ENCODE data around the gene SLC35F3. TPM values are rescaled to one million over a fixed set of nuclear protein-coding genes. Genes with fewer than 3 reads are reported as not detected.

SLC35F3 gene
- total RNA-seq, 1 donor from 2014 or later, result 0.36 TPM

DNA sequence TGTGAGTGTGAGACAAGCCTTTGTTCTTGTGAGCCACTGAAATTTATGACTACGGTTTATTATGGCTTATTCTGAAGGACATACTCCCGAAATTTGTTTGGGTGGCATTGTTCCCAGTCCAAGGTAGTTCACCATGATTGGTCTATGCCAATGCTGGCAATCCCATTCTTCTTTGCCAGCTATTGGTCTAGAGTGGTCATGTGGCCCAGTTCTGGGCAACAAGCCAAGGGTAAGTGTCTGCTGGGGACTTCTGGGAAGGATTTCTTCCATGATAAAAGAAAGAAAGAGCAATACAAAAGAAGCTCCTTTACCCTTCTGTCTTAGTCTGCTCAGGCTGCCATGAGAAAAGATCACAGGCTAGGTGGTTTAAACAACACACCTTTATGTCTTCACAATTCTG, 201.6 kb downstream of the SLC35F3 start:
- Mint-ChIP-seq H3K36me3 (ENCODE audit: low read depth, unreplicated experiment) (no peaks in the 10 kb centered on the region), H3K4me1 (ENCODE audit: unreplicated experiment) (no peaks in the 10 kb centered on the region), H3K27me3 (ENCODE audit: unreplicated experiment) (no peaks in the 10 kb centered on the region), H3K9me3 (ENCODE audit: unreplicated experiment) (no peaks in the 10 kb centered on the region), H3K27ac (ENCODE audit: unreplicated experiment) (no peak overlapping the region), H3K4me3 (ENCODE audit: unreplicated experiment) (no peak overlapping the region)
- no peak for DNase-seq (ENCODE audit: low spot score)
- TF ChIP-seq, protein P1, sequence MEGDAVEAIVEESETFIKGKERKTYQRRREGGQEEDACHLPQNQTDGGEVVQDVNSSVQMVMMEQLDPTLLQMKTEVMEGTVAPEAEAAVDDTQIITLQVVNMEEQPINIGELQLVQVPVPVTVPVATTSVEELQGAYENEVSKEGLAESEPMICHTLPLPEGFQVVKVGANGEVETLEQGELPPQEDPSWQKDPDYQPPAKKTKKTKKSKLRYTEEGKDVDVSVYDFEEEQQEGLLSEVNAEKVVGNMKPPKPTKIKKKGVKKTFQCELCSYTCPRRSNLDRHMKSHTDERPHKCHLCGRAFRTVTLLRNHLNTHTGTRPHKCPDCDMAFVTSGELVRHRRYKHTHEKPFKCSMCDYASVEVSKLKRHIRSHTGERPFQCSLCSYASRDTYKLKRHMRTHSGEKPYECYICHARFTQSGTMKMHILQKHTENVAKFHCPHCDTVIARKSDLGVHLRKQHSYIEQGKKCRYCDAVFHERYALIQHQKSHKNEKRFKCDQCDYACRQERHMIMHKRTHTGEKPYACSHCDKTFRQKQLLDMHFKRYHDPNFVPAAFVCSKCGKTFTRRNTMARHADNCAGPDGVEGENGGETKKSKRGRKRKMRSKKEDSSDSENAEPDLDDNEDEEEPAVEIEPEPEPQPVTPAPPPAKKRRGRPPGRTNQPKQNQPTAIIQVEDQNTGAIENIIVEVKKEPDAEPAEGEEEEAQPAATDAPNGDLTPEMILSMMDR (IDR thresholded peaks at IDR 0.05; ENCODE audit: unreplicated experiment), result no peak

DNA sequence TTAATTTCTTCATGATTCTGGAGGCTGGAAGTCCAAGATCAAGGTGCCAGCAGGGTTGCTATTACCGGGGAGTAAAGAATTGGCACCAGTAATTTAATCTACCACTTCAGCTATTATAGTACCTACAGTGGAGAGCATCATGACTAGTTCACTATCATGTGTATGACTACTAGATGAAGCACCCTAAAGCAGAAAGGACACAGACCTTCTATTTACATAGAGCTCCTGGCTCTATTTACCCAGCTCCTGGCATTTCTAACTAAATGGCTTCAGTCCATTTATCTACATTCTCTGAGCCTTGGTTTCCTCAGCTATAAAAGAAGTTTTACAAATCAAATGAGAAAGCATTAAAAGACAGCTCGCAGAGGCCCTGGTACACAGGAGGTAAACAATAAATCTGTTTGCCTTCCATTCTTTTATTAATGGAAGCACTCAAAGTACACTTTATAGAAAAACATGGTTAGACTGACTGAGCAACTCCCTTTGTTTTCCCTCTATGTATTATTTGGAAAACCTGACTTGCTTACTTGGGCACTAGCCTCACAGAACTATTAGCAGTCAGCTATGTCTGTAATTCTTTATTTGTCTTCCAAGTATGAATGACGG, 203.0 kb downstream of the SLC35F3 start:
- Mint-ChIP-seq H3K4me1 (ENCODE audit: unreplicated experiment) (no peaks in the 10 kb centered on the region), H3K27ac (ENCODE audit: unreplicated experiment) (no peak overlapping the region), H3K27me3 (ENCODE audit: unreplicated experiment) (no peaks in the 10 kb centered on the region), H3K9me3 (ENCODE audit: unreplicated experiment) (no peaks in the 10 kb centered on the region), H3K4me3 (ENCODE audit: unreplicated experiment) (no peak overlapping the region), H3K36me3 (ENCODE audit: low read depth, unreplicated experiment) (no peaks in the 10 kb centered on the region)
- TF ChIP-seq, protein P1 (IDR thresholded peaks at IDR 0.05; ENCODE audit: unreplicated experiment), result no peak
- no peak for DNase-seq (ENCODE audit: low spot score)

DNA sequence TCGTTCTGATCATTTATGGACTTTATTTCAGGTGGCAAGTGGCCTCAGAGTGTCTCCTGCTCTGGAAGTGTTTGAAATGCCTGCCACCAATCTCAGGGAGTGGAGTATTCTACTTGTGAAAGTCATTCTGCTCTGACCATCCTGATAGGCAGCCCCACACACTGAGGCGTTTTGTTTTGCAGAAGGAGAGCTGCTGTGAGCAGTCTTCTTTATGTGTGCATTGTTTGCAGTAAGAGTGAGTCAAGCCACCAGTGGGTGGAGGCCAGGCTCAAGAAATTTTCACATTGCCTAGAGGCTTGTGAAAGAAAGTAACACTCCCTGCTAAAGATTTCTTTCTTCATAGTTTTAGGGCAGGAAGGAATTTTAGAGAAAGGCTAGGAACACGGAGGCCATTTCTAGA, 204.4 kb downstream of the SLC35F3 start:
- Mint-ChIP-seq H3K27me3 (ENCODE audit: unreplicated experiment) (no peaks in the 10 kb centered on the region), H3K9me3 (ENCODE audit: unreplicated experiment) (no peaks in the 10 kb centered on the region), H3K4me1 (ENCODE audit: unreplicated experiment) (no peaks in the 10 kb centered on the region), H3K27ac (ENCODE audit: unreplicated experiment) (no peak overlapping the region), H3K4me3 (ENCODE audit: unreplicated experiment) (no peak overlapping the region), H3K36me3 (ENCODE audit: low read depth, unreplicated experiment) (no peaks in the 10 kb centered on the region)
- DNase-seq (ENCODE audit: low spot score), result no peak
- TF ChIP-seq, protein P1 (IDR thresholded peaks at IDR 0.05; ENCODE audit: unreplicated experiment), result no peak

DNA sequence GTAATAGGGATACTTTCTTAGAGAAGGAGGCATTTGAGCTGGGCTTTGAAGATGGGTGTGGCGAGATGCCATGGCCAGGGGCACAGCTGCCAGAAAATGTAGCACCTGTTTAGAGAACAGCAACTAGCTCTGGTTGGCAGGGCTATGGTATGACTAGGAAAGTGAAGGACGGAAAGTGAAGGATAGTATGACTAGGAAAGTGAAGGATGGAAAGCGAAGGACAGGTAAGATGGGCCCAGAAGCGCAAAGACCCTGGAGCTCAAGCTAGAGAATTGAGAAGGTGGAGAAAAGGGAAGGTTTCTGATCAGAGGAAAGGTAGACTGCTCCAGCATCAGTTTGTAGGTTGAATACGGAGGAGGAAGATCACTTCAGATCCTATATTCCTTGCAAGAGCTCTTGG, 205.4 kb downstream of the SLC35F3 start:
- H3K27me3 Mint-ChIP-seq (ENCODE audit: unreplicated experiment), result no peaks in the 10 kb centered on the region
- no peak overlapping the region for H3K4me3 Mint-ChIP-seq (ENCODE audit: unreplicated experiment)
- no peak overlapping the region for H3K27ac Mint-ChIP-seq (ENCODE audit: unreplicated experiment)
- TF ChIP-seq, protein P1 (IDR thresholded peaks at IDR 0.05; ENCODE audit: unreplicated experiment), result no peak
- H3K4me1 Mint-ChIP-seq (ENCODE audit: unreplicated experiment), result peaks cover 2% of the 10 kb centered on the region
- H3K9me3 Mint-ChIP-seq (ENCODE audit: unreplicated experiment), result no peaks in the 10 kb centered on the region
- H3K36me3 Mint-ChIP-seq (ENCODE audit: low read depth, unreplicated experiment), result no peaks in the 10 kb centered on the region
- no peak for DNase-seq (ENCODE audit: low spot score)

DNA sequence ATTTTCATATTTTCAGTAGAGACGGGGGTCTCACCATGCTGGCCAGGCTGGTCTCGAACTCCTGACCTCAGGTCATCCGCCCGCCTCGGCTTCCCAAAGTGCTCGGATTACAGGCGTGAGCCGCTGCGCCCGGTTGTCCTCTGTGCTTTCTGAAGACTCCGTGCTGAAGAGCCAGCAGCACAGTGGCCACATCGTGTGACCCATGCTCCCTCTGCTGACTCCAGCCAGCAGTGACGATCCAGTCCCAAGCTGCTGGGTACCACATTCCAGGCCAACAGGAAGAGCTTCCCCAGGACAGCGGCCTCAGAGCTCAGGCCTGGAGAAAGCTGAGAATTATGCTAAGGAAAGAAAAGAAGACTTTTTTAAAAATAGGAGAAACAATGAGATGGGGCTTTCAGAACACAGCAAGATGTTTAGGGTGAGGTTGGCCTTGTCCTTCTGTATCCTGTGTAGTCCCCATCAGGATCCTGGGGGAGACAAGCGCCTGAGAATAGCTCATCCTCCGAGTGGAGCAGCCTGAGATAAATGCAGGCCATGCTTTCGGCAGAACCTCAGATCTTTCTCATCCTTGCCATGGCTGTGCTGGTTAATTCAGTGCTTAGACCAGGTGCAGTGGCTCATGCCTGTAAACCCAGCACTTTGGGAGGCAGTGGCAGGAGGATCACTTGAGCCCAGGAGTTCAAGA, 207.1 kb downstream of the SLC35F3 start:
- Mint-ChIP-seq H3K27me3 (ENCODE audit: unreplicated experiment) (no peaks in the 10 kb centered on the region), H3K4me3 (ENCODE audit: unreplicated experiment) (no peak overlapping the region), H3K27ac (ENCODE audit: unreplicated experiment) (no peak overlapping the region), H3K4me1 (ENCODE audit: unreplicated experiment) (peaks cover 14% of the 10 kb centered on the region), H3K36me3 (ENCODE audit: low read depth, unreplicated experiment) (no peaks in the 10 kb centered on the region), H3K9me3 (ENCODE audit: unreplicated experiment) (no peaks in the 10 kb centered on the region)
- DNase-seq (ENCODE audit: low spot score), result peak; percentile 66
- TF ChIP-seq, protein P1 (IDR thresholded peaks at IDR 0.05; ENCODE audit: unreplicated experiment), result no peak
